PC-9 (cell line): Measurements from ENCODE around the gene MYO3B. TPM values are rescaled to one million over a fixed set of nuclear protein-coding genes. Genes with fewer than 3 reads are reported as not detected.

ENCODE experiments used
- BruUV-seq: library from RNA; stranded (reverse); fragments of 400-500 nt; replicated peaks from 2 replicates; lab custom pipeline; 2021; lab: Mats Ljungman, UMichigan
- CTCF ChIA-PET: fragments of 300-600 bp; sonication (Branson Sonifier 250); formaldehyde crosslinking; loops from one replicate; lab custom pipeline; 2022; ENCODE audit warnings: antibody characterized with exemption; lab: Charles Lee
- POLR2A ChIA-PET: fragments of 300-600 bp; sonication (Branson Sonifier 250); formaldehyde crosslinking; loops from one replicate; lab custom pipeline; 2022; ENCODE audit warnings: antibody characterized with exemption; ENCODE audit not compliant: unreplicated experiment; lab: Charles Lee
- DNase-seq, 2 experiments: peaks; one replicate each; pipeline versions ENCODE4 v3.0.0 to v3.0.0-alpha.2; 2015 to 2022; ENCODE audit warnings: mixed read lengths in 1 of 2
- H2AFZ ChIP-seq: fragments of 200-600 bp; sonication (generic); 2 replicates; pipeline ENCODE4 v1.8.1; 2017; ENCODE audit warnings: antibody characterized with exemption
- H3F3A ChIP-seq: fragments of 200-600 bp; sonication (generic); 2 replicates; pipeline ENCODE4 v1.8.1; 2017; ENCODE audit warnings: antibody characterized with exemption, mild to moderate bottlenecking, low read depth; ENCODE audit not compliant: insufficient read depth
- H3K27ac ChIP-seq: fragments of 200-600 bp; sonication (generic); 2 replicates; pipeline ENCODE4 v1.6.1; 2016; ENCODE audit warnings: mixed run types
- H3K27me3 ChIP-seq: fragments of 200-600 bp; sonication (generic); 2 replicates; pipeline ENCODE4 v1.6.1; 2016; ENCODE audit warnings: low read depth, mixed run types; ENCODE audit not compliant: insufficient read depth
- H3K36me3 ChIP-seq: fragments of 200-600 bp; sonication (generic); 2 replicates; pipeline ENCODE4 v1.6.1; 2016; ENCODE audit warnings: low read depth, mixed run types
- H3K4me1 ChIP-seq: fragments of 200-600 bp; sonication (generic); replicated peaks from 2 replicates; pipeline ENCODE4 v1.6.1; 2016; ENCODE audit warnings: mixed run types; ENCODE audit not compliant: insufficient read depth
- H3K4me2 ChIP-seq: fragments of 200-600 bp; sonication (generic); 2 replicates; pipeline ENCODE4 v1.6.1; 2017; ENCODE audit warnings: mixed run types
- H3K4me3 ChIP-seq: fragments of 200-600 bp; sonication (generic); 2 replicates; pipeline ENCODE4 v1.6.1; 2016; ENCODE audit warnings: mixed run types
- H3K79me2 ChIP-seq: fragments of 200-600 bp; sonication (generic); 2 replicates; pipeline ENCODE4 v1.6.1; 2017; ENCODE audit warnings: low read depth, mixed run types
- H3K9me2 ChIP-seq: fragments of 200-600 bp; sonication (generic); 2 replicates; pipeline ENCODE4 v1.8.1; 2017; ENCODE audit warnings: mild to moderate bottlenecking; ENCODE audit not compliant: insufficient read depth
- H3K9me3 ChIP-seq: fragments of 200-600 bp; sonication (generic); 2 replicates; pipeline ENCODE4 v1.8.1; 2016; ENCODE audit warnings: low read depth; ENCODE audit not compliant: insufficient read depth
- H4K20me1 ChIP-seq: fragments of 200-600 bp; sonication (generic); 2 replicates; pipeline ENCODE4 v1.8.1; 2017; ENCODE audit not compliant: insufficient read depth
- CTCF ChIP-seq: fragments of 200-600 bp; sonication (generic); conservative IDR thresholded peaks from 2 replicates; pipeline ENCODE4 v1.6.1; 2017; ENCODE audit warnings: mixed run types, antibody characterized with exemption, mild to moderate bottlenecking, moderate library complexity
- EZH2 ChIP-seq: fragments of 200-600 bp; sonication (generic); IDR thresholded peaks from 2 replicates; pipeline ENCODE4 v1.8.0; 2017; ENCODE audit warnings: antibody characterized with exemption, low read depth
- intact Hi-C: fragments of 100-400 bp; cut with micrococcal nuclease; formaldehyde crosslinking; loops from one replicate; pipeline ENCODE4 v1.10.0; 2022; ENCODE audit not compliant: unreplicated experiment
- total RNA-seq: library from RNA; stranded (reverse); gene quantifications from 2 replicates; pipeline ENCODE4 v1.2.3, GENCODE V29; 2021

MYO3B gene
- total RNA-seq, 1 experiment from 2014 or later = 5.3 TPM

GRCh38 chr2:170238776-170239175 is 60.8 kb downstream of the MYO3B start:
- DNase-seq = no peak
- H4K20me1 ChIP-seq = no peaks in the 10 kb centered on the region
- H3K79me2 ChIP-seq = no peaks in the 10 kb centered on the region
- H3K4me2 ChIP-seq = no peak overlapping the region
- no peak overlapping the region for H3K27ac ChIP-seq
- intact Hi-C loops = loop anchor here (5.0 kb wide), 3 partner anchors 124 to 734 kb away; no protein-coding TSS in a partner anchor
- H3K9me2 ChIP-seq = no peaks in the 10 kb centered on the region
- no peak overlapping the region for H3K4me3 ChIP-seq
- no peaks in the 10 kb centered on the region for H3F3A ChIP-seq
- CTCF ChIA-PET = no interaction called here
- no peaks in the 10 kb centered on the region for H3K27me3 ChIP-seq
- no peak overlapping the region for H2AFZ ChIP-seq
- no peaks in the 10 kb centered on the region for H3K9me3 ChIP-seq
- POLR2A ChIA-PET = no interaction called here
- no peaks in the 10 kb centered on the region for H3K36me3 ChIP-seq
- BruUV-seq = no TSS peak
- TF ChIP-seq EZH2 (no peak), CTCF (no peak)
- no peaks in the 10 kb centered on the region for H3K4me1 ChIP-seq

- TF ChIP-seq EZH2 = no peak
- TF ChIP-seq CTCF = no peak
- H2AFZ ChIP-seq = no peak overlapping the region
- no peak overlapping the region for H3K4me2 ChIP-seq
- no peaks in the 10 kb centered on the region for H3K36me3 ChIP-seq
- no peaks in the 10 kb centered on the region for H3F3A ChIP-seq
- no peak for DNase-seq
- no peaks in the 10 kb centered on the region for H3K9me2 ChIP-seq
- CTCF ChIA-PET = no interaction called here
- intact Hi-C loops = no loop called here
- H3K27ac ChIP-seq = no peak overlapping the region
- H3K27me3 ChIP-seq = no peaks in the 10 kb centered on the region
- POLR2A ChIA-PET = no interaction called here
- BruUV-seq = no TSS peak
- H3K4me1 ChIP-seq = no peaks in the 10 kb centered on the region
- no peaks in the 10 kb centered on the region for H3K9me3 ChIP-seq
- H3K4me3 ChIP-seq = no peak overlapping the region
- no peaks in the 10 kb centered on the region for H3K79me2 ChIP-seq
- H4K20me1 ChIP-seq = no peaks in the 10 kb centered on the region
Measured at GRCh38 chr2:170240629-170241028, 62.7 kb downstream of the MYO3B start.

- H3K27ac ChIP-seq = no peak overlapping the region
- H3K36me3 ChIP-seq = no peaks in the 10 kb centered on the region
- H3K79me2 ChIP-seq = no peaks in the 10 kb centered on the region
- H3K4me3 ChIP-seq = no peak overlapping the region
- no peaks in the 10 kb centered on the region for H3K27me3 ChIP-seq
- H3F3A ChIP-seq = no peaks in the 10 kb centered on the region
- H3K4me1 ChIP-seq = no peaks in the 10 kb centered on the region
- intact Hi-C loops = no loop called here
- no peak for DNase-seq
- no peak overlapping the region for H2AFZ ChIP-seq
- H3K9me2 ChIP-seq = no peaks in the 10 kb centered on the region
- no peak overlapping the region for H3K4me2 ChIP-seq
- no peaks in the 10 kb centered on the region for H3K9me3 ChIP-seq
- ChIA-PET POLR2A (no interaction called here), CTCF (interaction anchor here (0.7 kb wide), 1 partner anchor 83 kb away, joined by 10 read pairs; no protein-coding TSS in a partner anchor)
- no peaks in the 10 kb centered on the region for H4K20me1 ChIP-seq
- BruUV-seq = no TSS peak
- no peak for TF ChIP-seq EZH2
- no peak for TF ChIP-seq CTCF
Measured at GRCh38 chr2:170241756-170242155, 63.8 kb downstream of the MYO3B start.
